Measurements from ENCODE around the gene TMEM209. TPM values are rescaled to one million over a fixed set of nuclear protein-coding genes. Genes with fewer than 3 reads are reported as not detected.

Gene TMEM209
- total and polyA plus RNA-seq, 2 experiments from 2014 or later: 11.7 to 18.3 TPM

DNA sequence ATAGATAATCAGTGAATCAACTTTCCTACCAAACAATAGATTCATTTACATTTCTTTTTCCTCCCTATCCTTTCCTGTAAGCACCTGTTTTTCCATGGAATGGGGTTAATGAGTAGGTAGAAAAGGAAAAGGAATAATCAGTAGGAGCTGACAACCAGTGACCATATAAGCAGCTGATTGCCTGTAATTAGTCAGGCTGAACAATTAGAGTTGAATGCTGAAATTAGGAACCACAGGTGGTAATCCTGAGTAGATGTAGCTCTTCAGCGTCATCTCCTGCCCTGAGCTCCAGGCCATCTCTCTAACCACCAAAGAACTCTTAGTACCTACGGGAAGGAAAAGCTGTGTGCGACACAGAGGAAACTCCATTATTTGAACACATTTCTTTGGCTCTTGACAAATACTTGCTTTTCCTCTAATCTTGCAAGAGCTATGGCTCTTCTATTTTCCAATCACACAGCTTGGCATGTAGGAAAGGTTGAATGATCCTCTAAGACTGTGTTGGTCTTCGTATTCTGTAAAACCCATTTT lies 71.0 kb downstream of the TMEM209 start:
- TF ChIP-seq EZH2phosphoT487 (IDR thresholded peaks at IDR 0.05; ENCODE audit: insufficient read depth, low read depth) (no peak), EZH2 (IDR thresholded peaks at IDR 0.05; ENCODE audit: insufficient read depth, poor library complexity, severe bottlenecking) (no peak)
- Histone ChIP-seq H3K27ac (no peak overlapping the region), H3F3A (ENCODE audit: insufficient read depth) (no peaks in the 10 kb centered on the region), H2AFZ (no peak overlapping the region), H3K27me3 (replicated peaks; ENCODE audit: insufficient read depth) (no peaks in the 10 kb centered on the region), H3K9me2 (ENCODE audit: insufficient read depth) (no peaks in the 10 kb centered on the region), H4K20me1 (ENCODE audit: insufficient read depth) (no peaks in the 10 kb centered on the region), H3K4me3 (no peak overlapping the region), H3K9me3 (ENCODE audit: low read depth) (no peaks in the 10 kb centered on the region), H3K79me2 (ENCODE audit: insufficient read depth) (no peaks in the 10 kb centered on the region), H3K9ac (no peak overlapping the region), H3K4me1 (ENCODE audit: insufficient read depth) (peaks cover 10% of the 10 kb centered on the region; the same call in 1 of the 2 replicates), H3K36me3 (ENCODE audit: low read depth) (peaks cover 11% of the 10 kb centered on the region), H3K4me2 (ENCODE audit: unreplicated experiment) (no peak overlapping the region)
- DNase-seq: no peak
- in situ Hi-C loops (cut with MboI): no loop called here
- WGBS, 2 experiments (ENCODE audit: low coverage in 1 of 2, low lambda C conversion rate in 2 of 2, missing lambda C conversion rate in 2 of 2): 96 to 97% methylated on average over 4 of the region's 4 CpGs

DNA sequence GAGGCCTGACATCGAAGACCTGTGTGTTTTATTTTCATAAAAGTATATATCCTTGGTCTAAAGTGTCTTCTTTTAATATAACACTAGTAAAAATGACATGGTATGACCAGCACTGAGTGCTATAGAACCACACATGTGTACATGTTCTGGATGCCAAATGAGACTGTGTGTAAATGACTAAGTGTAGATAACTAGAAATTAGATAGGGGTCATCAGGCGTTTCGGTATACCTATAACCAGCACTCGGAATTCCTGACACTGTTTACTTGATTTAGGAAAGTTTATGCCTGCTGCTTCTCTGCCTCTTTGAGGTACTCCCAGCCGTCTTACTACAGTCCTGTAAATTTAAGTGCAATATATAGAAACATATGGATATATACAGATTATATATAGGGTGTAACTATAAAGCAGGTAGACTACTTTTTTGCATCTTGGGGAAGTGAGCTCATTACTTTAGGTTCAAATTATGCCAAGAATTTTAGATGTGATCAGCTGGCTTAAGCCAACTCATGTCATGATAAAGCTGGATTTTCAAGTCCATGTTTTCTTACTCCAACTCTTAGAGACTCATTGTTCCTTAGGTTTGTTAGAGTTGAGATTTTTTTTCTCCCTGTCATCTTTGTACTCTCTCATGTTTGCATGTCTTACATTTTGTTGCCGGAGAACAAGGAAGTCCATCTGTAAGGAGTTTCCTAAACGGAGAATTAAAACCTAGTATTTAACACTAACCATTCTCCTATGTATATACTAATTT lies 72.0 kb downstream of the TMEM209 start:
- no peak overlapping the region for H2AFZ ChIP-seq
- no peak overlapping the region for H3K9ac ChIP-seq
- H3K9me3 ChIP-seq (ENCODE audit: low read depth): no peaks in the 10 kb centered on the region
- H3F3A ChIP-seq (ENCODE audit: insufficient read depth): no peaks in the 10 kb centered on the region
- in situ Hi-C loops (cut with MboI): no loop called here
- H3K79me2 ChIP-seq (ENCODE audit: insufficient read depth): no peaks in the 10 kb centered on the region
- 96 to 97% methylated on average over 7 of the region's 7 CpGs for WGBS, 2 experiments (ENCODE audit: low coverage in 1 of 2, low lambda C conversion rate in 2 of 2, missing lambda C conversion rate in 2 of 2)
- no peak overlapping the region for H3K4me2 ChIP-seq (ENCODE audit: unreplicated experiment)
- H3K27ac ChIP-seq: no peak overlapping the region
- H4K20me1 ChIP-seq (ENCODE audit: insufficient read depth): no peaks in the 10 kb centered on the region
- no peaks in the 10 kb centered on the region for H3K9me2 ChIP-seq (ENCODE audit: insufficient read depth)
- peaks cover 10% of the 10 kb centered on the region; the same call in 1 of the 2 replicates for H3K4me1 ChIP-seq (ENCODE audit: insufficient read depth)
- no peak overlapping the region for H3K4me3 ChIP-seq
- peaks cover 11% of the 10 kb centered on the region for H3K36me3 ChIP-seq (ENCODE audit: low read depth)
- TF ChIP-seq EZH2 (IDR thresholded peaks at IDR 0.05; ENCODE audit: insufficient read depth, poor library complexity, severe bottlenecking) (no peak), EZH2phosphoT487 (IDR thresholded peaks at IDR 0.05; ENCODE audit: insufficient read depth, low read depth) (no peak)
- H3K27me3 ChIP-seq (replicated peaks; ENCODE audit: insufficient read depth): no peaks in the 10 kb centered on the region
- DNase-seq: no peak

DNA sequence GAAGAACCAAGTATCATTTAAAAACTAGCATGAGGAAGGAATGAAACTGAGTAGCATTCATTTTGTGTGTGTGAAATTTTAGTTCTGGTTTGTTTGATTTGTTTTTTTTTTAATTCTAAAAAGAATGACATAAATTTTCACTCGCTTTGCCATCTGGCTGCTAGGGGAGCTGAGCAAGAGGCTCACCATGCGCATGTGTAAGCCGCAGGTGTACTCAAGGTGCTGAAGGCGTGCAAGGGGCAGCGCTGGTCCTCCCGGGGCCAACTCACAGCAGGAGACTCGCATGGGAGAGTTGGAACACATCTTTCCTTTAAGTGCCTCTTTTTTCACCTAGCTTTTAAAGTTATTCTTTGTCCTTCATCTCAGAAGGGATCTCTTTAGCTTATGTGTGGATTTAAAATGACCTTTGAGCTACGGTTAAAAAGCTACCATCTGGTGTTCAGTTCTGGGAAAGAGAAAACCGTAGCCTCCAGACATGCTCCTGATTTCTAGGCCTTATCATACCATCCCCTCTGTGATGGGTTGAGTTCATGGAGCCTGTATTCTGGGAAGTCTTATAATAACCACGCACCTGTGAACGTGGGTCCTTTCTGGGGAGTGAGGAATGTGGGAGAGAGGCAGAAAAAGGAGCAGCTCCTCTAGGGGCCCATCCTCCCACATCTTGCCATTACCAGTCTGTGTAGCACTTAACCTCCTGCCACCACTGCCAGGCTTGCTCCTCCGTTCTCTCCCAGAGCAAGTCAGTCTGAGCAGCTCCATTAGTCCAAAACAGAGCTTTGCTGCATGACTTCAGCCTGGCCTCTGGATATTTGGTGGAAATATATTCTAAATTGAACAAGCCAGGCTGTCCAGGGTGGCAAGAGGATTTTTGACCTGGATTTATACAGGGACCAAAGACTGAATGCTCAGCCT lies 73.0 kb downstream of the TMEM209 start:
- H3K4me3 ChIP-seq: no peak overlapping the region
- H2AFZ ChIP-seq: no peak overlapping the region
- H3K9me2 ChIP-seq (ENCODE audit: insufficient read depth): no peaks in the 10 kb centered on the region
- H3K9ac ChIP-seq: no peak overlapping the region
- TF ChIP-seq EZH2 (IDR thresholded peaks at IDR 0.05; ENCODE audit: insufficient read depth, poor library complexity, severe bottlenecking): no peak
- no peak for TF ChIP-seq EZH2phosphoT487 (IDR thresholded peaks at IDR 0.05; ENCODE audit: insufficient read depth, low read depth)
- peaks cover 11% of the 10 kb centered on the region for H3K36me3 ChIP-seq (ENCODE audit: low read depth)
- in situ Hi-C loops (cut with MboI): no loop called here
- H3K4me1 ChIP-seq (ENCODE audit: insufficient read depth): peaks cover 10% of the 10 kb centered on the region; the same call in 1 of the 2 replicates
- H3K4me2 ChIP-seq (ENCODE audit: unreplicated experiment): no peak overlapping the region
- WGBS, 2 experiments (ENCODE audit: low coverage in 1 of 2, low lambda C conversion rate in 2 of 2, missing lambda C conversion rate in 2 of 2): 92% methylated on average over 12 of the region's 12 CpGs
- no peaks in the 10 kb centered on the region for H3K27me3 ChIP-seq (replicated peaks; ENCODE audit: insufficient read depth)
- no peaks in the 10 kb centered on the region for H4K20me1 ChIP-seq (ENCODE audit: insufficient read depth)
- no peak overlapping the region for H3K27ac ChIP-seq
- H3K79me2 ChIP-seq (ENCODE audit: insufficient read depth): no peaks in the 10 kb centered on the region
- H3F3A ChIP-seq (ENCODE audit: insufficient read depth): no peaks in the 10 kb centered on the region
- DNase-seq: no peak
- no peaks in the 10 kb centered on the region for H3K9me3 ChIP-seq (ENCODE audit: low read depth)

DNA sequence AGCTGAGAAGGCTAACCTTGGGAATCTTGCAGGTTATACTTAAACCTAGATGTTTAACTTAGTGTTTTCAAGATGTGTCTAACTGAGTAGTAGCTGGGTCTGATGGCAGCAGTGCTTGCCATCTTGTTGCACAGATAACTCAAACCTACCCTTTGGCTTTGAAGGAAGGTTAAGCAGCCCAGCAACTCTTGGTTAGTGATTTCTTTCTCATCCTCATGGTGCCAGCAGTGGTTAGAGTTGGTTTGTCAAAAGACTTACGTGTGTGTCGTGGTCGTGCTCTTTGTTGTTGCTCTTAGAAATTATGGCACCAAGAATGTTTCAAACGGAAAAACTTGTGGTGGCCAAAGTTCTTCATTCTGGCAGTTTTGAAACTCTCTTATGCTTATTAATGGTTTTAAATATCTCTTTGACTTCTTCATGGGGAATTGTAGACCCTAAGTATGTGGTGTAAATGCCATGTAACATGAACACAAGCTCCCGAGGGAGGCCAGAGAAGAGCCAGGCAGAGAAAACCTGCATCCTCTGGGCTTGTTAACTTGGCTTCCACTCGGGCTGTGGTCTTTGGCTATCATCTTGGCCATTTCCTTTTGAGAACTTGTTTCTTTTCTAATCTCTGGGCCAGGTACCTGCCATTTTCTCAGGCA lies 73.9 kb downstream of the TMEM209 start:
- Histone ChIP-seq H3K36me3 (ENCODE audit: low read depth) (peaks cover 15% of the 10 kb centered on the region), H2AFZ (no peak overlapping the region), H3F3A (ENCODE audit: insufficient read depth) (no peaks in the 10 kb centered on the region), H3K4me2 (ENCODE audit: unreplicated experiment) (no peak overlapping the region), H4K20me1 (ENCODE audit: insufficient read depth) (no peaks in the 10 kb centered on the region), H3K9ac (no peak overlapping the region), H3K9me2 (ENCODE audit: insufficient read depth) (no peaks in the 10 kb centered on the region), H3K27ac (no peak overlapping the region), H3K4me3 (no peak overlapping the region), H3K79me2 (ENCODE audit: insufficient read depth) (no peaks in the 10 kb centered on the region), H3K4me1 (ENCODE audit: insufficient read depth) (peaks cover 10% of the 10 kb centered on the region; the same call in 1 of the 2 replicates), H3K27me3 (replicated peaks; ENCODE audit: insufficient read depth) (no peaks in the 10 kb centered on the region), H3K9me3 (ENCODE audit: low read depth) (no peaks in the 10 kb centered on the region)
- in situ Hi-C loops (cut with MboI): no loop called here
- DNase-seq: no peak
- no peak for TF ChIP-seq EZH2phosphoT487 (IDR thresholded peaks at IDR 0.05; ENCODE audit: insufficient read depth, low read depth)
- no peak for TF ChIP-seq EZH2 (IDR thresholded peaks at IDR 0.05; ENCODE audit: insufficient read depth, poor library complexity, severe bottlenecking)
- 92 to 96% methylated on average over 6 of the region's 6 CpGs for WGBS, 2 experiments (ENCODE audit: low coverage in 1 of 2, low lambda C conversion rate in 2 of 2, missing lambda C conversion rate in 2 of 2)
